HG03378 (cell line): ENCODE measurements around the gene DMTF1.
"Not testable (repeated sequence)": the region's sequence is repeated elsewhere in the genome, so short reads cannot be mapped to it uniquely, and the experiment has no call there.

Experiments
- ATAC-seq: cut with Tn5 transposase; IDR thresholded peaks from one replicate; pipeline ENCODE4 v1.9.1; 2021; ENCODE audit warnings: mild to moderate bottlenecking, moderate library complexity; ENCODE audit not compliant: unreplicated experiment

The DMTF1 gene

GRCh38 chr7:87152112-87152896 lies at the start of gene DMTF1:
Gene DMTF1, plus strand, starts transcription at chr7:87152453. Its CDS starts 12,489 bp downstream, at chr7:87164942.
- ATAC-seq, result peak; percentile 70

- no peak for ATAC-seq
These were observed 46.9 kb upstream of the DMTF1 start for GRCh38 chr7:87105401-87105800.

GRCh38 chr7:87106974-87107612 lies 45.2 kb upstream of the DMTF1 start:
- ATAC-seq, result no peak

GRCh38 chr7:87107949-87108776 lies 44.1 kb upstream of the DMTF1 start:
- no peak for ATAC-seq

- ATAC-seq, result no peak
These were observed 41.5 kb upstream of the DMTF1 start for GRCh38 chr7:87110778-87111177.

GRCh38 chr7:87111877-87112276 lies 40.4 kb upstream of the DMTF1 start:
- ATAC-seq, result no peak

- no peak for ATAC-seq
These were observed 39.2 kb upstream of the DMTF1 start for GRCh38 chr7:87113077-87113476.

GRCh38 chr7:87113904-87114303 lies 38.3 kb upstream of the DMTF1 start:
- ATAC-seq, result not testable (repeated sequence)

GRCh38 chr7:87115772-87116171 lies 36.5 kb upstream of the DMTF1 start:
- ATAC-seq, result not testable (repeated sequence)

- peak; percentile 66 for ATAC-seq
These were observed 35.9 kb upstream of the DMTF1 start for GRCh38 chr7:87116315-87116714.

- no peak for ATAC-seq
These were observed 32.7 kb upstream of the DMTF1 start for GRCh38 chr7:87119581-87119980.

- ATAC-seq, result no peak
These were observed 29.1 kb upstream of the DMTF1 start for GRCh38 chr7:87123105-87123504.

- ATAC-seq, result no peak
These were observed 25.2 kb upstream of the DMTF1 start for GRCh38 chr7:87127019-87127418.

GRCh38 chr7:87128861-87129267 lies 23.4 kb upstream of the DMTF1 start:
- ATAC-seq, result no peak

GRCh38 chr7:87129332-87129731 lies 22.9 kb upstream of the DMTF1 start:
- no peak for ATAC-seq

- ATAC-seq, result peak; percentile 97
These were observed 22.4 kb upstream of the DMTF1 start for GRCh38 chr7:87129848-87130247.

GRCh38 chr7:87131771-87132170 lies 20.5 kb upstream of the DMTF1 start:
- no peak for ATAC-seq

- no peak for ATAC-seq
These were observed 15.0 kb upstream of the DMTF1 start for GRCh38 chr7:87137271-87137670.

- no peak for ATAC-seq
These were observed 12.7 kb upstream of the DMTF1 start for GRCh38 chr7:87139514-87139913.

GRCh38 chr7:87140271-87140748 lies 11.9 kb upstream of the DMTF1 start:
- no peak for ATAC-seq

- peak; percentile 97 for ATAC-seq
These were observed 8.0 kb upstream of the DMTF1 start for GRCh38 chr7:87144173-87144657.
